Tibial artery (tissue), 4 donors: ENCODE data around the gene SAA2.
"Not testable (repeated sequence)": the region's sequence is repeated elsewhere in the genome, so short reads cannot be mapped to it uniquely, and the experiment has no call there.

Experiments used
- DNase-seq, 2 donors: peaks; one replicate each; pipeline ENCODE4 v3.0.0-alpha.2; 2019
- H3K27ac ChIP-seq, 2 donors: fragments of 200-600 bp; sonication (generic) in 1 of 2; 1 replicate in 1 of 2; 2 replicates in 1 of 2; pipeline ENCODE4 v1.5.1; 2018 to 2019; ENCODE audit warnings: mild to moderate bottlenecking in 1 of 2
- H3K27me3 ChIP-seq, 2 donors: fragments of 200-600 bp; sonication (generic) in 1 of 2; one replicate each; pipeline versions ENCODE4 v1.5.1 to v1.6.0; 2016 to 2019
- H3K36me3 ChIP-seq, 3 donors: fragments of 200-600 bp; sonication (generic) in 2 of 3; one replicate each; pipeline ENCODE4 v1.5.1; 2016 to 2019; ENCODE audit warnings: mild to moderate bottlenecking in 2 of 3
- H3K4me1 ChIP-seq, 4 donors: fragments of 200-600 bp; sonication (generic) in 2 of 4; 1 replicate in 3 of 4; 2 replicates in 1 of 4; pipeline ENCODE4 v1.5.1; 2016 to 2019
- H3K4me3 ChIP-seq, 2 donors: fragments of 200-600 bp; sonication (generic) in 1 of 2; 1 replicate in 1 of 2; 2 replicates in 1 of 2; pipeline ENCODE4 v1.5.1; 2018 to 2019; ENCODE audit warnings: mild to moderate bottlenecking in 2 of 2
- H3K9me3 ChIP-seq, 3 donors: fragments of 200-600 bp; sonication (generic) in 1 of 3; one replicate each; pipeline ENCODE4 v1.5.1; 2016 to 2019
- intact Hi-C: fragments of 100-400 bp; cut with DNase I; formaldehyde crosslinking; loops from one replicate; pipeline ENCODE4 v1.15.0; 2023; ENCODE audit warnings: low total_unique reads
- TF ChIP-seq, protein P1 (sequence below), 2 experiments: fragments of 200-600 bp in 1 of 2; fragments of 450-650 bp in 1 of 2; IDR thresholded peaks; one replicate each; pipeline ENCODE4 v1.5.1; 2017 to 2019; ENCODE audit warnings: antibody characterized with exemption in 2 of 2, mild to moderate bottlenecking in 1 of 2, moderate library complexity in 1 of 2

The SAA2 gene

DNA sequence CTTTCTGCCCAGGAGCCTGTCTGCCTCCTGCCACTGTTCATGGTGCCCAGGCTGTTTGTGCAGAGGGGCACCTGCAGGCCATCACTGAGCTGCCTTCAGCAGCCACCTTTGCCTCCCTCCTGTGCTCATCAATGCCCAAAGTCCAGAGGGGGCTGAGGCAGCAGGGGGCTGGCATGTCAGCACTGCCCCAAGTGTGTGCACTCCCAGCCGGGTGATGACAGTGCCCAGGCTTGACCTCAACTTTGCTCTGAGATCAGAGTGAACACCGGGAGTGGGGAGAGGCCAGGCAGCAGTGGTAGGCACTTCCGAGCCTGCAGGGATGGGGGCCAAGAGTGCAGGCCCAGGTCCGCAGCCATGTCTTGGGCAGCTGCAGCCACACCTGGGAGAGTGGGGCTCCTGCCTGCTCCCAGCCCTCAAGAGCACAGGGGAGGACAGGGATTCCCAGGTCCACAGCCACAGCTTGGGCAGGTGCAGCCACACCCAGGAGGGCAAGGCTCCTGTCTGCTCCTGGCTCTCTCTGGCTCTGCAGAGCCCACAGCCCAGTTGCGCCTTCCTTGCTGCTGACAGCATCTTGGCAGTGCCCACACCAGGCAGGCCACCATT lies 27.1 kb downstream of the SAA2 start:
- no peak overlapping the region for H3K4me3 ChIP-seq
- intact Hi-C loops = no loop called here
- H3K36me3 ChIP-seq = no peaks in the 10 kb centered on the region
- H3K27ac ChIP-seq = no peak overlapping the region
- no peaks in the 10 kb centered on the region for H3K27me3 ChIP-seq
- TF ChIP-seq, protein P1, sequence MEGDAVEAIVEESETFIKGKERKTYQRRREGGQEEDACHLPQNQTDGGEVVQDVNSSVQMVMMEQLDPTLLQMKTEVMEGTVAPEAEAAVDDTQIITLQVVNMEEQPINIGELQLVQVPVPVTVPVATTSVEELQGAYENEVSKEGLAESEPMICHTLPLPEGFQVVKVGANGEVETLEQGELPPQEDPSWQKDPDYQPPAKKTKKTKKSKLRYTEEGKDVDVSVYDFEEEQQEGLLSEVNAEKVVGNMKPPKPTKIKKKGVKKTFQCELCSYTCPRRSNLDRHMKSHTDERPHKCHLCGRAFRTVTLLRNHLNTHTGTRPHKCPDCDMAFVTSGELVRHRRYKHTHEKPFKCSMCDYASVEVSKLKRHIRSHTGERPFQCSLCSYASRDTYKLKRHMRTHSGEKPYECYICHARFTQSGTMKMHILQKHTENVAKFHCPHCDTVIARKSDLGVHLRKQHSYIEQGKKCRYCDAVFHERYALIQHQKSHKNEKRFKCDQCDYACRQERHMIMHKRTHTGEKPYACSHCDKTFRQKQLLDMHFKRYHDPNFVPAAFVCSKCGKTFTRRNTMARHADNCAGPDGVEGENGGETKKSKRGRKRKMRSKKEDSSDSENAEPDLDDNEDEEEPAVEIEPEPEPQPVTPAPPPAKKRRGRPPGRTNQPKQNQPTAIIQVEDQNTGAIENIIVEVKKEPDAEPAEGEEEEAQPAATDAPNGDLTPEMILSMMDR (IDR thresholded peaks at IDR 0.05) = no peak
- H3K9me3 ChIP-seq = no peaks in the 10 kb centered on the region
- DNase-seq = no peak
- no peaks in the 10 kb centered on the region for H3K4me1 ChIP-seq

GRCh38 chr11:18209058-18209457 lies 39.4 kb downstream of the SAA2 start:
- Histone ChIP-seq H3K27ac (no peak overlapping the region), H3K4me1 (no peaks in the 10 kb centered on the region), H3K27me3 (peaks cover 0 to 10% of the 10 kb centered on the region in 2 donors), H3K36me3 (no peaks in the 10 kb centered on the region), H3K9me3 (no peaks in the 10 kb centered on the region), H3K4me3 (no peak overlapping the region)
- intact Hi-C loops = no loop called here
- TF ChIP-seq, protein P1 (IDR thresholded peaks at IDR 0.05) = no peak
- DNase-seq = no peak

DNA sequence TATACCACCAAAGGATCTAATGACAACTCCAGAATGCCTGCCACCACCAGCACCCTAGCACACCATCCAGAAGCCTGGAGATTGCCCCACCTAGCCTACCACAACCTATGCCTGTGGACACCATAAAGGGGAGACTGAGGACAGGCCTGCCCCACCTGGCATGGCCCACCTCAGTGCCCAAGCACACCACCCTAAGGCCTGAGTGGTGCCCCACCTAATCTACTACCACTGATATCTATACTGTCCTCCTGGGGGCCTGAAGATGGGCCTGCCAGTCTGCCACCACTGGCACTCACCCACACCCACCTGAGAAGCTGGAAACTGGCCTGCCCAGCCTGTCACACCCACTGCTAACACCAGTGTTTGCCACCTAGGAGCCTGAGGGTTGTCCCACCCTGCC lies 43.7 kb downstream of the SAA2 start:
- Histone ChIP-seq H3K4me3 (no peak overlapping the region), H3K27ac (no peak overlapping the region), H3K9me3 (no peaks in the 10 kb centered on the region), H3K27me3 (peaks cover 0 to 10% of the 10 kb centered on the region in 2 donors), H3K4me1 (no peaks in the 10 kb centered on the region), H3K36me3 (no peaks in the 10 kb centered on the region)
- TF ChIP-seq, protein P1 (IDR thresholded peaks at IDR 0.05) = no peak
- no peak for DNase-seq
- intact Hi-C loops = no loop called here

- Histone ChIP-seq H3K9me3 (no peaks in the 10 kb centered on the region), H3K36me3 (no peaks in the 10 kb centered on the region), H3K4me1 (no peaks in the 10 kb centered on the region), H3K4me3 (no peak overlapping the region), H3K27ac (no peak overlapping the region), H3K27me3 (peaks cover 0 to 10% of the 10 kb centered on the region in 2 donors)
- DNase-seq = no peak
- TF ChIP-seq, protein P1 (IDR thresholded peaks at IDR 0.05) = no peak
- intact Hi-C loops = no loop called here
Measured at GRCh38 chr11:18204220-18204619, 44.2 kb downstream of the SAA2 start.

DNA sequence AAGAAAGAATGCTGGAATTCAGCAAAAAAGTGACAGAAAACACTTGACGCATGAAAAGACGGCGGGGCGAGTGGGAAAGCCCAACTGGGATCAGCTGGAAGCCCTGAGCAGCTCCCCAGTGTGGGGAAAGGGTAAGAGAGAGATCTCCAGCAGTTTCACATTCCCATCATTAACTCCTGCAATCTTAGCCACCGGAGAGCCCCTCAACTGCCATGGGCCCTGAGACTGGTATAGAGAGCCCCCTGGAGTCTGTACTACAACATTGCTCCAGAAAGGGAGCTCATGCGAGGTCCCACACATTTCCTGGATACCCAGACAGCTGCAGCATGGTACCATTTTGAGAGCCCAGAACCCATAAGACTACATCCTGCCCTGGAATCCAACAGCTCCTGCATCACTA lies 44.7 kb downstream of the SAA2 start:
- H3K27ac ChIP-seq = no peak overlapping the region
- H3K27me3 ChIP-seq = peaks cover 0 to 10% of the 10 kb centered on the region in 2 donors
- no peaks in the 10 kb centered on the region for H3K9me3 ChIP-seq
- H3K36me3 ChIP-seq = no peaks in the 10 kb centered on the region
- TF ChIP-seq, protein P1 (IDR thresholded peaks at IDR 0.05) = no peak
- DNase-seq = no peak
- no peak overlapping the region for H3K4me3 ChIP-seq
- no peaks in the 10 kb centered on the region for H3K4me1 ChIP-seq
- intact Hi-C loops = no loop called here

DNA sequence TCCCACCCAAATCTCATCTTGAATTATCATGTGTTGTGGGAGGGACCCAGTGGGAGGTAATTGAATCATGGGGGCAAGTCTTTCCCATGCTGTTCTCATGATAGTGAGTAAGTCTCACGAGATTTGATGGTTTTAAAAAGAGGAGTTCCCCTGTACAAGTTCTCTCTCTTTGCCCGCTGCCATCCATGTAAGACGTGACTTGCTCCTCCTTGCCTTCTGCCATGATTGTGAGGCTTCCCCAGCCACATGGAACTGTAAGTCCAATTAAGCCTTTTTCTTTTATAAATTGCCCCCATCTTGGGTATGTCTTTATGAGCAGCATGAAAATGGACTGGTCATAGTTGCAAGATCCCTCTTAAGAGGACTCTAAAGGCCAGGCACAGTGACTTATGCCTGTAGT lies 50.7 kb downstream of the SAA2 start:
- intact Hi-C loops, H3K27ac ChIP-seq, DNase-seq, H3K27me3 ChIP-seq, H3K4me3 ChIP-seq, H3K4me1 ChIP-seq, H3K36me3 ChIP-seq, H3K9me3 ChIP-seq: not testable (repeated sequence)
